GM18508 (cell line): Measurements from ENCODE around the gene MACROD2.
"Not testable (repeated sequence)": the region's sequence is repeated elsewhere in the genome, so short reads cannot be mapped to it uniquely, and the experiment has no call there.

Source experiments
- ATAC-seq: cut with Tn5 transposase; IDR thresholded peaks from one replicate; pipeline ENCODE4 v1.9.1; 2021; ENCODE audit warnings: moderate number of reproducible peaks; ENCODE audit not compliant: insufficient read depth, unreplicated experiment

MACROD2 gene

GRCh38 chr20:15938847-15939246 lies 1943.5 kb downstream of the MACROD2 start:
- ATAC-seq: no peak

DNA sequence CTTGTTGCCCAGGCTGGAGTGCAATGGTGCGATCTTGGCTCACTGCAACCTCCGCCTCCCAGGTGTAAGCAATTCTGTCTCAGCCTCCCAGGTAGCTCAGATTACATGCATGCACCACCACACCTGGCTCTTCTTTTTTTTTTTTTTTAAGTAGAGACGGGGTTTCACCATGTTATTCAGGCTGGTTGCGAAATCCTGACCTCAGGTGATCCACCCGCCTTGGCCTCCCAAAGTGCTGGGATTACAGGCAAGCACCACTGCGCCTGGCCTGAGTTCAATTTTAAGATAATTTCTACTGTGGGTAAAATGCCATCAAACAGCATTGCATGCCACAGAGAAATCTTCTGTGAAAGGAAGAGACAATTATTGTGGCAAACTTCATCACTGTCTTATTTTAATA lies 1944.8 kb downstream of the MACROD2 start:
- no peak for ATAC-seq

- ATAC-seq: no peak
These were observed 1946.8 kb downstream of the MACROD2 start for GRCh38 chr20:15942130-15942529.

GRCh38 chr20:15945289-15945688 lies 1950.0 kb downstream of the MACROD2 start:
- no peak for ATAC-seq

DNA sequence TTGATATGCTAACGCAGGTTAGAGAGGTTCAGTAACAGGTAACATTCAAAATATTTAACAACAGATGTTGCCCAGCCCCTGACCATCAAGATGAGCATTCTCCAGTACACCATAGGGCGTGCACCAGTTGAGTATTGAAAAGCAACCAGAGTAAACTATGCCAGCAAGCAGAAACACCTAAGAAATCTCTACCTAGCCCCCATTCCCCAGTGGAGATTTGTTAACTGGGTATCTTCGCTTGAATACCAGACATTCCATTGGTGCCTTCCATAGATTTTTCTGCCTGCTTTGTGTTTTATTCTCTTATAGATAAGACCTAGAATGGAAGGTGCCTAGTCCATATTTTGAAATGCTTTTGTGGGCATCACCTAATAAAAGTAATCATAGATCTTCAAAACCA lies 1954.1 kb downstream of the MACROD2 start:
- no peak for ATAC-seq

GRCh38 chr20:15951658-15952057 lies 1956.3 kb downstream of the MACROD2 start:
- no peak for ATAC-seq

DNA sequence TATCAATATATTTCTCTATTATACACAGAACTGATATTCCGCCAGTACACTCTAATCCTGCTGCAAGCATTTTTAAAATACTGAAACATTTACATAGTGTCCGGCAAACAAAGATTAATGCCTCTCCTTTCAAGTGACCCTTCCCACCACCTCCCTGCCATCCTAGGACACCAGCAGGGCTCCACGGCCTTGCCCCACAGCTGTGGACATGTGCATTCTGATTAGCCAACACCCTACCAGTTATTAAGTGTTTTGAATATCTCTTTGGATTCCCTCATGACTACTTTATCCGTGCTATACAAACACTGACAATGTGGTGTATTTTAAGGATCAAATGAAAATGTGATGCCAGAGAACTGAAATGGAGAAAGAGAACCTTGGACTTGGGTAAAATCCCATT lies 1962.8 kb downstream of the MACROD2 start:
- ATAC-seq: no peak

DNA sequence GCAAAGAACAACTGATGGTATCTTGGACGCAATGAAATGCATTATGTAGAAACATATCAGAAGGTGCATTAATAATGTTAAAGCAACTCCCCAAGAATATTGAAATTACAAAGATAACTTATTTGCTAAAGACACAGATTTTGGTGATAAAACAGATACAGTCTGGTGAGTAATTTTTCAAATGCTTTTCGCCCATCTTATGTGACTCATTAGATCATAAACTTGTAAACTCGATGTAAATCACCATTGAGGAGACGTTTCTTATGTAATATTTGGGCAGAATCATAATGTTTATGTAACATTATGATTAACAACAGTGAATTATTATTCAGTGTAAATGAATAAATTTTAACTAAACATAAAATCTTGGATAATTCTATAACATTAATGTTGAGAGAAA lies 1969.8 kb downstream of the MACROD2 start:
- ATAC-seq: no peak

DNA sequence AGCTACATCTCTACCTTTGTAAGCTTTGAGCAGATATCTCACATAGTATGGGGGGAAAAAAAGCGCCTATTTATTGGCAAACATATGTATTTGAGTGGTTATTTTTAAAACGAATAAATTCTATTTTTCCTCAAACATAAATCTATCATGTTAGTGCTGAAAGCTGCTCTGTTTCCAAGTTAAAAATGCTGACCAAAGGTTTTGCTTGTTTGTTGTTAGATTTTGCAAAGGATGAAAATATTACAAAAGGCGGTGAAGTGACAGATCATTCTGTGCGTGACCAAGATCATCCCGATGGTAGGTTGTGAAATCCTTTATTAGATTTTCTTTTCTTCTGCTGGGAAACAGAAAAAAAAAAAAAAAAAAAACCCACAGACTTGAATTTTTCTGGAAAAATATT lies 1972.0 kb downstream of the MACROD2 start:
- no peak for ATAC-seq

- no peak for ATAC-seq
These were observed 1980.9 kb downstream of the MACROD2 start for GRCh38 chr20:15976047-15976736.

DNA sequence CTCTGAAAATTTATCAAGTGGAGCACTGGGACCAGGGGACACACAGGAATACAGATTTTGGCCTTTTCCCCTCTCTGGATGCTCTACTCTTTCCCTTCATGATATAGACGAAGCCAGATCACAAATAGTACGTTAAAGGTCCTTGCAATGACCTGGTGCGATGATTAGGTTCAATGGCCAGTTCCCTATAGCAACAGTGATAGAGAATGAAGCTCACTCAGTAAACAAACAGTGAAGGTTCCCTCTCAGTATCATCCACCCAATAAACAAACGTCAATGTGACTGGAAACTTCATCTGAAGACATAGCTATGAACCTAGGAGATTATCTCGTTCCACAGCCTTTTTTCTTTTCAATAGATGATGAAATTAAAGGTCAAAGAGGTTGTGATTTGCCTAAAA lies 1981.7 kb downstream of the MACROD2 start:
- no peak for ATAC-seq

DNA sequence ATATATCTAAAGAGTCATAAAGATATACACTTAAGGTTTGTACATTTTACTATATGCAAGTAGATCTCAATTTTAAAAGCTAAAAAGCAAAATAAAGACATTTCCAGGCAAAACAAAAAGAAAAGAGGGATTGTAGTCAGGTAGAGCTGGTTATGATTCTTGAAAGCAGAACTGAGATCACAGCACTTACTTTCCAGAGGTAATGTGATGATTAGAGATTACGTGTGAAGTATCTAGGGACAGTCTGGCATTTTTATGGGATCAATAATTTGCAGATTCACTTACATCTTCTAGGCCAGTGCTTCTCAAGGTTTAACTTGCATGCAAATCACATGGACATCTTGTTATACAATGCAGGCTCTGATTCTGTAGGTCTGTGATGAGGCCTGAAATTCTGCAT lies 1982.4 kb downstream of the MACROD2 start:
- ATAC-seq: no peak

GRCh38 chr20:15985494-15986368 lies 1990.4 kb downstream of the MACROD2 start:
- ATAC-seq: not testable (repeated sequence)

DNA sequence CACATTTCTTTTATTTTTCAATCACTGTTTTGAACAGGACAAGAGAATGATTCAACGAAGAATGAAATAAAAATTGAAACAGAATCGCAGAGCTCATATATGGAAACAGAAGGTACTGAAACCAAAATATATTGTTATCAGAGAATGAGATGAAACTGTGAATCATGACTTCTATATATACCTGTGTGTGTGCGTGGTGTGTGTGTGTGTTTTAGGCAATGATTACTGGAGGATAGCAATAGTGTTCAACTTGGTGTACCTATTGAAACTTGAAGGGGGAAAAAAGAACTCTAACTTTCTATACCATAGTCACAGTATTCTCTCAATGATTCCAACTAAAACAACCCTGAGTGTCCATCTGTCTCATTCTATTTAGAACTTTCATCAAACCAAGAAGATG lies 1991.4 kb downstream of the MACROD2 start:
- peak; percentile 94 for ATAC-seq

GRCh38 chr20:15991279-15991678 lies 1996.0 kb downstream of the MACROD2 start:
- ATAC-seq: no peak

DNA sequence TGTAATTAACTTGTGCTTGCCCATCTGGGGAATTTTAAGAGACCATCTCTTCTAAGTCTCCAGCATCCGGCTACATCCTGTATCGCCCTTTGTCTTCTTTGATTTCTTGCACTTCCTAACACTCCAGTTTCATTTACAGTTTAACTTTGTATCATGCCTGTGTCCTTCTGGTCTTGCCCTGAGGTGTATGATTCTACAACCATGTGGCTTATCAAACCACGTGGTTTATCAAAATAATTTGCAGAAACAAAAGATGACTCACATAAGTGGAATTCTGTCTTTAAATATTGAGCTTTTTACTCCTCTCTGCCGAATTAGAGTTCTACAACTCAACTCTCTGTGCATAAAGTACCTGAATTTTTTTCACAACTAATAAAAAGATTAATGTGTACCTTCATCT lies 1997.2 kb downstream of the MACROD2 start:
- ATAC-seq: no peak

DNA sequence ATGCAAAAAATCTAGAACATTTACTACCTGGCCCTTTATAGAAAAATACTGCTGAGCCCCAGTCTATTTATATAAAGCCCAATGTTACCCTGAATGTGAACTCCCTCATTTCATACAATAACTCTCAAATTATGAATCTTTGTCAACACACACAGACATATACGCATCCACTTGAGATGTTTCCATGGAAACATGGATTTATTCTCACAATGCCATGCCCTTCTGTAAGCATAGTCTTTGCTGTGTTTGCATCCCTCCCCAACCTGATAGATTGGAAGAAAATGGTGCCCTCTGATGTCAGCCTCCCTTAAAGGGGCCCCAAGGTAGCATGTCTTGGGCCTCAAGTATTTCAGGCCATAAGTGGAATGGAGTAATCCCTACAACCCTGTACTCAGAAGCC lies 2004.8 kb downstream of the MACROD2 start:
- ATAC-seq: no peak

GRCh38 chr20:16001286-16001685 lies 2006.0 kb downstream of the MACROD2 start:
- no peak for ATAC-seq

DNA sequence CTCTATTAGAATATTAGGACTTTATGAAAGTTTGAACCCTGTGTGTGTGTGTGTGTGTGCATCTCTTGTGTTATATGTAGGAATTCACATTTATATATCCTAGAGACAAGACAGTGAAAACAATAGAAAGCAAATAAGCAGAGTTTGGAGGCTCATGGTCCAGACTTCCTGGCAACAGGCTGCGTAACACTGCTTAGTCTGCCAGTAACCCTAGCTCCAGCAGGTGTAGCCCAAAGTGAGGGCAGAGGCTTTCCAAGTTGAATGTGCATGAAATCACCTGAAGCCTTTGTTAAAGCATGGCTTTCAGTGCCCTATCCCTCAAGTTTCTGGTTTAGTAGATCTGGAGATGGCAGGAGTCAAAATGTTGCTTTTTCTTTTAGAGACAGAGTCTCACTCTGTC lies 2008.0 kb downstream of the MACROD2 start:
- ATAC-seq: no peak

GRCh38 chr20:16004108-16004854 lies 2009.0 kb downstream of the MACROD2 start:
- ATAC-seq: no peak
